GM13977 (cell line): ENCODE measurements around the gene ARHGAP31.

Experiments
- DNase-seq: peaks from one replicate; pipeline ENCODE4 v3.0.0; 2012; ENCODE audit warnings: low spot score
- in situ Hi-C: fragments of 300-500 bp; cut with MboI; formaldehyde crosslinking; loops from one replicate; pipeline ENCODE4 v1.12.0; 2022; ENCODE audit warnings: low sequenced_read_pairs, low pct_unique_long_range_greater_than_20kb, mixed read lengths, inconsistent platforms; ENCODE audit not compliant: unreplicated experiment
- TF ChIP-seq, protein P1 (sequence below): IDR thresholded peaks from 2 replicates; pipeline ENCODE4 v1.5.1; 2012; ENCODE audit warnings: mild to moderate bottlenecking, control low read depth; ENCODE audit not compliant: insufficient read depth; ENCODE audit errors: extremely low read depth, missing control alignments

Gene ARHGAP31

DNA sequence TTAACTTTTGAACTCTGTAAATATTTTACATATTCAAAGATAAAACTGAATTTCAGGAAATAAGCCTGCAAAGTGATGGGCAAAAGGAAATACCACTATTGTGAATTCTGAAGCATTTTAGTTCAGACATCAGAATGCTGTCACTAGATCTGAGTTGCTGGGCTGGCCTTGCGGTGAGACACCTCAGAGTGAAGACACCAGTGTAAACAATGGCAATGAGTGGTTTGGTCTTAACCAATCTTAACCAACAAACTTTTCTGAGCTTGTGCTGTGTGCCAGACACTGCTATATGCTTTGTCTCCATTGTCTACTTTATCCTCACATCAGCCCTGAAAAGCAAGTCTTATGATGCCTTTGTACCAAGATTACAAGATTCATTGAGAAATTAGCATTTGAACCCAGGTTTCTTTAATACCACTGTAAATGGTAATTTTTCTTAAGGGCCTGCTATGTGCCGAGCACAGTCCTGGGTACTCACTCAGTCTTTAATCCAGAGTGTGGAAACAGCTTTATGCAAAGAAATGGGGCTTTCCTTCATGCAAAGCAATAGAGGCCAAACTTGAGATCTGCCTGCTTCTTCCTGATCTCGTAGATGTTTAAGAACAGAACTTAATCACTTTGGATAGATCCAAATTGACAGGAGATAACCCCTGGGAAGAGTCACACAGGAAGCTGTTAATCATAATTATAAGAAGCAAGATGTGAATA is 114.2 kb downstream of the ARHGAP31 start:
- TF ChIP-seq, protein P1, sequence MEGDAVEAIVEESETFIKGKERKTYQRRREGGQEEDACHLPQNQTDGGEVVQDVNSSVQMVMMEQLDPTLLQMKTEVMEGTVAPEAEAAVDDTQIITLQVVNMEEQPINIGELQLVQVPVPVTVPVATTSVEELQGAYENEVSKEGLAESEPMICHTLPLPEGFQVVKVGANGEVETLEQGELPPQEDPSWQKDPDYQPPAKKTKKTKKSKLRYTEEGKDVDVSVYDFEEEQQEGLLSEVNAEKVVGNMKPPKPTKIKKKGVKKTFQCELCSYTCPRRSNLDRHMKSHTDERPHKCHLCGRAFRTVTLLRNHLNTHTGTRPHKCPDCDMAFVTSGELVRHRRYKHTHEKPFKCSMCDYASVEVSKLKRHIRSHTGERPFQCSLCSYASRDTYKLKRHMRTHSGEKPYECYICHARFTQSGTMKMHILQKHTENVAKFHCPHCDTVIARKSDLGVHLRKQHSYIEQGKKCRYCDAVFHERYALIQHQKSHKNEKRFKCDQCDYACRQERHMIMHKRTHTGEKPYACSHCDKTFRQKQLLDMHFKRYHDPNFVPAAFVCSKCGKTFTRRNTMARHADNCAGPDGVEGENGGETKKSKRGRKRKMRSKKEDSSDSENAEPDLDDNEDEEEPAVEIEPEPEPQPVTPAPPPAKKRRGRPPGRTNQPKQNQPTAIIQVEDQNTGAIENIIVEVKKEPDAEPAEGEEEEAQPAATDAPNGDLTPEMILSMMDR: no peak
- DNase-seq: no peak
- in situ Hi-C loops: no loop called here

DNA sequence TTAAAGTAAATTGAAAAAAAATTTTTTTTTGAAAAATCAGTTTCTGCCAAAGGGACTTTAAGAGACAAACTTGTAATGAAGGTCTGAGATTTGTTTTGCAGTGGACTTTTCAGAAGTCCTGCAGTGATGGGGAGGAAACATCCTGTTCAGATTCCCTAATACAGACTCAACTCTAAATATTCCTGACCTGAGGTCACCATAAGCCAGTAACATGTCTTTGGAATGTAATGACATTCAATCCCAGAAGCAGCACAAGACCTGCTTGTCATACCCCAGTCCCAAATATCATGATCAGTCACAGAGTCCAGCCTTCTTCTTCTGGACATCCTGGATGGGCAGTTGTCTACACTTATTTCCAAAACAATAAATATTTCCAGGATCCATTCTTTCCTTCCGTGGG is 115.7 kb downstream of the ARHGAP31 start:
- TF ChIP-seq, protein P1: no peak
- no peak for DNase-seq
- in situ Hi-C loops: no loop called here

DNA sequence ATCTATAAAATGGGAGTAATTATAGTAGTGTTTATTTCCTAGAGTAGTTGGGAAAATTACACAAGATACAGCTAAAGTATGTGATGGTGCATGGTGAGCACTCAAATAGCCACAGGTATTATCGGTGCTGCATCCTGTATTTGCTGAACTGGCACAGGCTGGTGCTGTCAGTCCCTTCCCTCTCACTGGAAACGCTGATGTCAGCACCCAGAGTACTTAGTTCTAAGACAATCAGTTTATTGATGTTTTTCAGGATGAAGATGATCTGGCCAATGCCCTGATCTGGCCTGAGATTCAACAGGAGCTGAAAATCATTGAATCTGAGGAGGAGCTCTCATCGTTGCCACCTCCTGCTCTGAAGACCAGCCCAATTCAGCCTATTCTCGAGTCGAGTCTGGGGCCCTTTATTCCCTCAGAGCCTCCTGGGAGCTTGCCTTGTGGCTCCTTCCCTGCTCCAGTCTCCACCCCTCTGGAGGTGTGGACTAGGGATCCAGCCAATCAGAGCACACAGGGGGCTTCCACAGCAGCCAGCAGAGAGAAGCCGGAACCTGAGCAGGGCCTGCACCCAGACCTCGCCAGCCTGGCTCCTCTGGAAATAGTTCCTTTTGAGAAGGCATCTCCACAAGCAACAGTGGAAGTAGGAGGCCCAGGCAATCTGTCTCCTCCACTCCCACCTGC is 119.6 kb downstream of the ARHGAP31 start:
- in situ Hi-C loops: no loop called here
- DNase-seq: no peak
- TF ChIP-seq, protein P1: no peak

DNA sequence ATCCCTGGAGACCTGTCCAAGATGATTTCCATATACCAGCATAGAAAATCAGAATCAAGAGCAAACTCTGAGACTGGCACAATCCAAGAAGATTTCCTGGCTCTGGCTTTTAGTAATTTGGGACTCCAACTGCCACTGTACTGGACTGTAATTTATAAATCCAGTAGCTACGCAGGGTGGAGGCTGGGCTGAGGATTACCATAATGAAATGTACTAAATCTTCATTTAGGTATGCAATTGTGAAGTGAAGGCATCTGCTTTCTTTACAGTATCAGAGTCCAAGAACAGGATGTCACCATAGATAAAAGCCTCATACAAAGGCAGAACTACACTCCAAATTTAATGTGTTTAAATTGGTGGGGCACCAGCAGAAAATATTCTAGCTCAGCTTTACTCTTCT is 122.7 kb downstream of the ARHGAP31 start:
- DNase-seq: no peak
- in situ Hi-C loops: no loop called here
- TF ChIP-seq, protein P1: no peak

DNA sequence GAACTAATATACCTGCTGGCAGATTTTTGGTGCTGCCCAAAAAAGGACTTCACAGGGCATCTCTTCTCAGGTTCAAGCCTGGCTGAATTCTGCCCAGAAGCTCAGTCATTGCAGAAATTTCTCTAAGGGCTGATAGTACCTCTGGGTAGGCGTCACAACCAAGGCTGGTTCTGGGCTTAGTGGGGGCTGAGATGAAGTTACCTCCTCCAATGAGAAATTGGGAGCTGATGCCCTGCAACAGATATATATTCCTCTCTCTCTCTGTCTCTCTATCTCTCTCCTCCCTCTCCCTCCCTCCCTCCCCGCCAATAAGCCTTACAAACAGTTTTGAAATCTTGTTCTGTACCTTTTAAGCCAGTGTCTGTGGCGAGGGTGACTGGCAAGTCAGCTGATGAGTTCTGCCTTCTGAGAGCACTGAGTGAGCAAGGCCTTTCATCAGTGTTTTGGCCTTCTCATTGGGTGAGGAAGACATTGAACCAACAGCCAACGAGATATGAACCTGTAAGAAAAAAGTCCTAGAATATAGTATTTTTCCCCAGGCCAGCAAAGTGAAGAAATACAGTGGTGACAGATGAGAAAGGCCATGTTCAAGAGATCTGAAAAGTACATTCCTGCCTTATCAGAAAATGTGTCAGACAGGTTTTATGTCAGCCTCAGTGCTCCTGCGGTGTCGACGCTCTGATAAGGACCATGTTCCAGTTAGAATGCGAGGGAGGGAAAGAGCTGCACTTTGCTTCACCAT is 123.8 kb downstream of the ARHGAP31 start:
- no peak for DNase-seq
- TF ChIP-seq, protein P1: no peak
- in situ Hi-C loops: no loop called here

DNA sequence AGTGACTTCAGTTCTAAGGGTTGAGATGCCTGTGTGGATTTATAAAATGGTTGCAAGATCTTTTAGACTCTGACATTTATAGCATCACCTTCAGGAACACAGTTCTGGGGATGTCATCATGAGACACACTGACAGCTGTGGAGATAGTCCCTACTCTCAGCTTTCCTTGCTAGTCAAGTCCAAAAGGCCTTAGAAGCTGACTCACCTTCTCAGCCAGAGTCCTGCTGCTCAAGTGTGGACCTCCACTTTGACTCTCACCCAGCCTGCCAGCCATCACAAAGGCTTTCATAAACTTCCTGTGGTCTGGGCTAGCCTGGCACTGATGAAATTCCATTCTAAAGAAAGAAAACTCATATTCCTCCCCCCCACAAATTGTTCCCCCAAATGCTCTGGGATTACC is 124.5 kb downstream of the ARHGAP31 start:
- DNase-seq: no peak
- TF ChIP-seq, protein P1: no peak
- in situ Hi-C loops: no loop called here
